Posterior cingulate gyrus (tissue), 11 donors: ENCODE results near the gene EPGN.

Experiments
- DNase-seq, 10 donors: peaks; one replicate each; pipeline versions ENCODE4 v3.0.0 to v3.0.0-alpha.2; 2020 to 2021; ENCODE audit warnings: mixed read lengths in 3 of 10
- intact Hi-C: fragments of 100-400 bp; cut with DNase I; formaldehyde crosslinking; loops from one replicate; pipeline ENCODE4 v1.15.1; 2023

The EPGN gene

GRCh38 chr4:74308215-74308614 lies at the start of gene EPGN:
Gene EPGN, plus strand, starts transcription at chr4:74308470. Its CDS starts 64 bp downstream, at chr4:74308534.
- intact Hi-C loops = no loop called here
- no peak for DNase-seq

- peak in 1 of 10 donors; percentile 14 for DNase-seq
- intact Hi-C loops = no loop called here
These were observed 49.3 kb upstream of the EPGN start for GRCh38 chr4:74258963-74259362.

GRCh38 chr4:74260036-74260435 lies 48.2 kb upstream of the EPGN start:
- no peak for DNase-seq
- intact Hi-C loops = no loop called here

GRCh38 chr4:74262522-74262921 lies 45.7 kb upstream of the EPGN start:
- no peak for DNase-seq
- intact Hi-C loops = no loop called here

- DNase-seq = no peak
- intact Hi-C loops = no loop called here
These were observed 44.7 kb upstream of the EPGN start for GRCh38 chr4:74263551-74263950.

- intact Hi-C loops = no loop called here
- DNase-seq = no peak
These were observed 42.2 kb upstream of the EPGN start for GRCh38 chr4:74266081-74266480.

- intact Hi-C loops = no loop called here
- DNase-seq = no peak
These were observed 40.2 kb upstream of the EPGN start for GRCh38 chr4:74267998-74268606.

- intact Hi-C loops = no loop called here
These were observed 39.6 kb upstream of the EPGN start for GRCh38 chr4:74268643-74269042.

GRCh38 chr4:74278490-74278889 lies 29.8 kb upstream of the EPGN start:
- no peak for DNase-seq

More at GRCh38 chr4:74268643-74269042, 39.6 kb upstream of the EPGN start:
- DNase-seq = no peak

GRCh38 chr4:74279716-74280115 lies 28.6 kb upstream of the EPGN start:
- no peak for DNase-seq
- intact Hi-C loops = no loop called here

More at GRCh38 chr4:74278490-74278889, 29.8 kb upstream of the EPGN start:
- intact Hi-C loops = no loop called here

GRCh38 chr4:74282926-74283325 lies 25.3 kb upstream of the EPGN start:
- intact Hi-C loops = no loop called here
- DNase-seq = no peak

- no peak for DNase-seq
- intact Hi-C loops = no loop called here
These were observed 24.7 kb upstream of the EPGN start for GRCh38 chr4:74283614-74284013.

GRCh38 chr4:74284053-74284452 lies 24.2 kb upstream of the EPGN start:
- intact Hi-C loops = no loop called here

GRCh38 chr4:74287164-74287563 lies 21.1 kb upstream of the EPGN start:
- DNase-seq = no peak
- intact Hi-C loops = no loop called here

More at GRCh38 chr4:74284053-74284452, 24.2 kb upstream of the EPGN start:
- DNase-seq = no peak

GRCh38 chr4:74287791-74288190 lies 20.5 kb upstream of the EPGN start:
- DNase-seq = no peak
- intact Hi-C loops = no loop called here

- no peak for DNase-seq
- intact Hi-C loops = no loop called here
These were observed 16.8 kb upstream of the EPGN start for GRCh38 chr4:74291471-74291870.

- DNase-seq = no peak
- intact Hi-C loops = no loop called here
These were observed 16.0 kb upstream of the EPGN start for GRCh38 chr4:74292111-74292870.

- no peak for DNase-seq
- intact Hi-C loops = no loop called here
These were observed 14.7 kb upstream of the EPGN start for GRCh38 chr4:74293558-74293957.

- DNase-seq = no peak
- intact Hi-C loops = no loop called here
These were observed 13.6 kb upstream of the EPGN start for GRCh38 chr4:74294681-74295080.

- intact Hi-C loops = no loop called here
- DNase-seq = no peak
These were observed 10.7 kb upstream of the EPGN start for GRCh38 chr4:74297539-74297938.

- DNase-seq = no peak
- intact Hi-C loops = no loop called here
These were observed 4.1 kb upstream of the EPGN start for GRCh38 chr4:74304095-74304625.

- intact Hi-C loops = no loop called here
- no peak for DNase-seq
These were observed 3.3 kb upstream of the EPGN start for GRCh38 chr4:74305000-74305399.
